Measurements from ENCODE around the gene CMSS1.

GRCh38 chr3:100067589-100067988 is 249.9 kb downstream of the CMSS1 start:
- TF ChIP-seq CTCF (IDR thresholded peaks at IDR 0.05), result no peak
- TF ChIP-seq POLR2A (IDR thresholded peaks at IDR 0.05), result no peak

Measured in Peyer's patch (tissue), 4 donors.